GM19099 (cell line): ENCODE measurements around the gene UGT1A8.

Experiments used
- POLR2A ChIP-seq: IDR thresholded peaks from 3 replicates; pipeline ENCODE4 v1.6.1; 2011; ENCODE audit warnings: low read depth; ENCODE audit not compliant: insufficient read length; ENCODE audit errors: extremely low read depth

The UGT1A8 gene

DNA sequence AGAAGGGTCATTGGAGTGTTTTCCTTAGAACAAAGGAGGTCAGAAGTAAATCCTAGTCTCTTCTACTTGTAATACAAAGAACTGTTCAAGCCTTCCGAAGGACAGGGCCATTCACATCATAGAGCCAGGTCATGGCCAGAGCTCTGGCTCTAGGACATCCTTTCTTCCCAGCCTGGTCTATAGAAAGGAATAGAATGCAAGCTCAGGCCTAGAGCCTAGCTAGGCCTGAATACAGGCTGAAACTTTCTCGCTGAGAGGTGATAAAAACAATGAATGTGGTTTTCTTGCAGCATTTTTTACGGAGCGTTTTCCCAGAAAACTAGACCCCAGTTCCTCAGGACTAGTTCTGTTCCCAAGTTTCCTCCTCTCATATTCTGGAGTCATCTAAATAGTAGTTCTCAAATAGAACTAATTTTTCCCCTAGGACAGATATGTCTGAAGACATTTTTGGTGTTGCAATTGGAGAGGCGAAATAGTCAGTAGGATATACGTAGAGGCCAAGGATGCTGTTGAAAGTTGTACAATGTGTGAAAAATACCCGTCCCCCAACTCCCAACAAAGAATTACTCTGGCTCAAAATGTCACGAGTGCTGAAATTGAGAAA lies 82.1 kb downstream of the UGT1A8 start:
- no peak for TF ChIP-seq POLR2A

DNA sequence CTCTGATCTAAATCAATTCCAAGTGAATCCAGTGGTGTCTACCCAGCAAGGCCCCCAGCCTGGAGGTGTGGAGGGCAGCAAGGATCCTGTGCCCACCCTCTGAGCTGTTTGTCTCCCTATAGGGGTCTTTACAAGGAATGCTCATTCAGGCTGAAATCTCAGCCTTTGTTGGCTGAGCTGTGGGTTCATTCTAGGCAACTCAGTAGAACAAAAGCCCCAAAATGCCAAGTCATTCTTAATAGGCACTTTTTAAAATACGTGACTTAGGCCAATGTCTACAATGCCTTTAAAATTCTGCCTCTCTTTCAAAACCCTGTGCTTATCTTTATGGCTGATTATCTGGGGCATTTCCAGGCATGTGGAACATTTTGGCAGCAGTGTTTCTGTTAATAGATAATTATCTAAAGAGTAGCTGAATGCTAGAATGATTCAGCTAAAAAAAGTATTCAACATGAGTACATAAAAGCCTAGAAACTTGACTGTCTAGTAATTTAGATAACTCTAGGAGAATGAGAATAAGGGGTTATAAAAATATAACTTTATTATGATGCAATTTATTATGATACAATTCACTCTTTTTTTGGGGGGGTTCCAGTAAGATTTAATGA lies 82.7 kb downstream of the UGT1A8 start:
- TF ChIP-seq POLR2A: no peak

DNA sequence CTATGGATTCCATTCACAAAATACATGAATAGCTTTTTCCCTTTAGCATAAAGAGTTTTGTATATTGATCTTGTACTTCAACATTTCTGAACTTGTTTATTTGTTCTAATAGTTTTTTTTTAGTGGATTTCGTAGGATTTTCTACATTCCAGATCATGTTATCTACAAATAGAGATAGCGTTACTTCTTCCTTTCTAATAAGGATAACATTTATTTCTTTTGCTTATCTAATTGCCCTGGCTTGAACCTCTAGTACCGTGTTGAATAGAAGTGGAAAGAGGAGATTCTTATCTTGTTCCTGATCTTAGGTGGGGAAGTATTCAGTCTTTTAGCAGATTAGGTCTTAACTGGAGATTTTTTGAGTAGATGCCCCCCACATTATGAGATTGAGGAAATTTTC lies 84.8 kb downstream of the UGT1A8 start:
- no peak for TF ChIP-seq POLR2A

DNA sequence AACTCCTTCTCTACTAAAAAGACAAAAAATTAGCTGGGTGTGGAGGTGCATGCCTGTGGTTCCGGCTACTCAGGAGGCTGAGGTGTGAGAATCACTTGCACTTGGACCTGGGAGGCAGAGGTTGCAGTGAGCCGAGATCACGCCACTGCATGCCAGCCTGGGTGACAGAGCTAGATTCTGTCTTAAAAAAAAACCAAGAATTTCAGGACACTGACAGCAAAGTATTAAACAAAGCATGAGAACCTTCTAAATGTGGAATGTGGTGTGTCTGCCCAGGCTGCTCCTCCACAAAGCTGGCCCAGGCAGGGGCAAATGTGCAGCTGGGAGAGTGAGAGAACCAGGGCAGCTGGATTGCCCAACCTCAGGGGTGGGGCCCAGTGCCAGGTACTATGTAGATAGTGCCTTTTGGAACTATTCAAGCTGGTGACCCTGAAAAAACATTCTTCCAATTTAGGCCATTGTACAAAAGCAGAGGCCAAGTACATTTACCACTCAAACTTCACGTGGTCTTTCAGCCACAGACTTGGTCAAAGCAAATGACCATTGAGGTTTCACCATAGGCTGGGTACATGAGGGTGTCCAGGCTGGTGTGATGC lies 88.6 kb downstream of the UGT1A8 start:
- TF ChIP-seq POLR2A: no peak

DNA sequence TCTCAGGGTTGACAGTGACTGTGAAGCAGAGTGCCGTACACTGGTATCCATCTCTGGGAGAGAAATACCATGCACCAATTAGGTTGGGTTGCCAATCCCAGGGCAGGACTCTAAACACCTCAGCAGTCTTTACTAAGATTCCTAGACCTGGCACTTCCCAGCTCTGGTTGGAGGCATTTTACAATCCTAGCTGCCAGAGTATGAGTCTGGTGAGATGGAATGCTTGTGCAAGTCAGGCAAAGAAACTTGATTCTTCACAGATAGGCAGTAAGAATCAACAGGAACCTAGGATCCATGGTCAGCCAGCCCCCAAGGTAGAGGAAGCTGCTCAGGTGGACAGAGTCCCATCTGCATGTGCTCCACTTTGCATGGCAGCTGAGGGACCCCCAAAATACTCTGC lies 89.3 kb downstream of the UGT1A8 start:
- no peak for TF ChIP-seq POLR2A

DNA sequence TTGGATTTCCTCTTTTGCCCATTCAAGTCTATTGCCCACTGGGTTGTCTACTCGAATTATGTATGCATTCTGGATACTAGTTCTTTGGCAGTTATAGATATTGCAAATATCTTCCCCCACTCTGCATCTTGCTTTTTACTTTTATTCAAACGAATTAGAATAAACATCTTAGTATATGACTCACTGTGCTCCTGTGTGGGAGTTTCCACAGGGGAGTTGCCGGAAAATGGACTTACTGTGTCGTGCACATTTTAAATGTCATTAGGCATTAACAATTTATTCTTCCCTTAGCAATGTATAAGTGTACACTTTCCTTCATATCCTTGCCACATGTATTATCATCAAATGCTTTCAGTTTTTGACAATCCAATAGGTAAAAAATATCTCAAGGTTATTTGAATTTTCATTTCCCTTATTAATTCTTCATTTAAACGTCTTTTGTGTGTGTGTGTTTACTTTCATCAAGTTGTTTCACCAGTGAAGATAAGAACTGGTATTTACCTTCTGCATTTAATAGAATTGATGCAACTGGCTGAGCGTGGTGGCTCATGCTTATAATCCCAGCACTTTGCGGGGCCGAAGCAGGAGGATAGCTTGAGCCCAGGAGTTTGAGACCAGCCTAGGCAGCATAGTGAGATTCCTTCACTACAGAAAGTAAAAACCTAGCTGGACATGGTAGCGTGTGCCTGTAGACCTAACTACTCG lies 90.7 kb downstream of the UGT1A8 start:
- TF ChIP-seq POLR2A: no peak

DNA sequence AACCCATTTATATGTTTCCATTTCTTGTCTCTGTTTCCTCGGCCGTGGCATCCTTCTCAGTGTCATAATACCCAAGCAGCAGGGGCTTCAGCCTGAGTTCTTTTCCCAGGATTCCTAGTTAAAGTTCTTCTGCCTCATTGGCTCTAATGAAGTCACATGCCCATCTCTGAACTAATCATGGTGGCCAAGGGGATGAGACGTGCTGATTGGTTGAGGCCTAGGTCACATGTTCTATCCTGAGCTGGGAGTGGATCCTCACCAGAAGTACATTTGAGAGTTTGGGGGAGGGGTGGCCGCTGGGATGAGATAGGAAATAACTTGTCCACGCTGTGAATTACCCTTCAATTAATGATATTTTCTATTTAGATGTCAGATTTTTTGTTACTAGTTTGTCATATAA lies 91.5 kb downstream of the UGT1A8 start:
- TF ChIP-seq POLR2A: no peak

DNA sequence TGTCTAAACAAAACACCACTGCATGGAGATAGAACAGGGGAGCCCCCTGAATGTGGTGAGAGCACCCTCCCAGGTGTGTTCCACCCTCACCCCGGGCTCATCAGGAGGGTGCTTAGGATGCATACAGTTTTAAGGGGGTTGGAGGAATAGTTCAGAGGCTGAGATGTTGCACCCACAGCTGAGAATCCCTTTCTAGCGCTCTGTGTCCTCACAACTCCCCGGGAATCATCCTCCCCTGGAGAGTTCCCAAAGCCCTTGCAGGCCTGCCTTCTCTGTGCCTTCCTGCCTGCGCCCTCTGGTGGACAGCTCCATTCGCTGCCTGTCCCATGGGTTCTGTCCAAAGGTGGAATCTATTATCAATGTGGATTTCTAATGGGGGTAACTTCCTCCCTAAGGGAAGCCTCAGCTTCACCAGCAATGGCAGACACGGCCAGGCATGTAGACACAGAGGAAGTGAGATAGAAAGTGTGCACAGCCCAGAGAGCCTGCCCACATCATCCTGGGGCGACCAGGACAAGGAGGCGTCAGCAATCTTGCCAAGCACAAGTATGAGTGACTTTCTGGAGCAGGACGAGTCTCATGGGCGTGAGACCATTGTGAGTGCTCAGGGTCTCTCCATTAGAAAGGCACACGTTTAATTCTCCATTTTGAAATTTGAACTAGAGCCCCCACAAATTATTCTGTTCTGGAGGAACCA lies 94.0 kb downstream of the UGT1A8 start:
- no peak for TF ChIP-seq POLR2A

DNA sequence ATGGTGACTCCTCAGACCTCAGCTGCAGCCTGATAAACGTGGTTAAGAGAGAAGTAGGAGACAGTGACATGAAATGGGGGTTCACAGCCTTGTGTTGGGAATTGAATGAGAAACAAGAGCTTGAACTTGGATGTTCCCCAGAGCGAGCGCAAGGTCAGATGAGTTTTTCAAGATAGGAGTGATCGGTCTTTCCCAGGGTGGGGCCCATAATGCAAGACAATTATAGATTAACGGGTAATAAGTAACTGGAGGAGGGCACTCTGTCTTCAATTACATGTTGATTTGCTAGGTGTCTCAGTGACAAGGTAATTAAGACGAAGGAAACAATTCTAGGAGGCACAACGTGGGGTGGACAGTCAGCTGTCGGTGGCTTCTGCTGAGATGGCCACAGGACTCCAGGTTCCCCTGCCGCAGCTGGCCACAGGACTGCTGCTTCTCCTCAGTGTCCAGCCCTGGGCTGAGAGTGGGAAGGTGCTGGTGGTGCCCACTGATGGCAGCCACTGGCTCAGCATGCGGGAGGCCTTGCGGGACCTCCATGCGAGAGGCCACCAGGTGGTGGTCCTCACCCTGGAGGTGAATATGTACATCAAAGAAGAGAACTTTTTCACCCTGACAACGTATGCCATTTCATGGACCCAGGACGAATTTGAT lies 95.3 kb downstream of the UGT1A8 start, which contains the start of gene UGT1A5:
Gene UGT1A5 (plus strand): TSS at position 297 of the 651 bp plus-strand sequence. CDS start 85 bp downstream, at position 382.
- TF ChIP-seq POLR2A: no peak

DNA sequence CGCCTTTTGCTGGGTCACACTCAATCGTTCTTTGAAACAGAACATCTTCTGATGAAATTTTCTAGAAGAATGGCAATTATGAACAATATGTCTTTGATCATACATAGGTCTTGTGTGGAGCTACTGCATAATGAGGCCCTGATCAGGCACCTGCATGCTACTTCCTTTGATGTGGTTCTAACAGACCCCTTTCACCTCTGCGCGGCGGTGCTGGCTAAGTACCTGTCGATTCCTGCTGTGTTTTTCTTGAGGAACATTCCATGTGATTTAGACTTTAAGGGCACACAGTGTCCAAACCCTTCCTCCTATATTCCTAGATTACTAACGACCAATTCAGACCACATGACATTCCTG lies 95.8 kb downstream of the UGT1A8 start:
- no peak for TF ChIP-seq POLR2A

DNA sequence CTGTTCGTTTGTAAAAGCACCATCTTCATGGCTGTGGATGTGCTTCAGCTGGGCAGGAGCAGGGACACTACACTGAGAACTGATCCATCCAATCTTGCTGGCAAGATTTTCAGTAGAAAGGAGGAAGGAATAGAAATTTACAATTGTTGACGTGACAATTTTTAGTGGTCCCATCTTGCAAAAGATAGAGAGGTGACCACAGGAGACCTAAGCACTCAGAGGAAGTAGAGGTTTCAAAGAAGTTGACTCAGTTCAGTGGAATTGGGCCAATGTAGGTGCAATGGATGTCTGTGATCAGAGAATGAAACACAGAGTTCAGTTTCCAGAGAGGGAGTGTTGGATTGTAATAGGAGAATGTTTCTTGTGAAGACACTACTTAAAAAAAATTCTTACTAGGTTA lies 96.7 kb downstream of the UGT1A8 start:
- no peak for TF ChIP-seq POLR2A

DNA sequence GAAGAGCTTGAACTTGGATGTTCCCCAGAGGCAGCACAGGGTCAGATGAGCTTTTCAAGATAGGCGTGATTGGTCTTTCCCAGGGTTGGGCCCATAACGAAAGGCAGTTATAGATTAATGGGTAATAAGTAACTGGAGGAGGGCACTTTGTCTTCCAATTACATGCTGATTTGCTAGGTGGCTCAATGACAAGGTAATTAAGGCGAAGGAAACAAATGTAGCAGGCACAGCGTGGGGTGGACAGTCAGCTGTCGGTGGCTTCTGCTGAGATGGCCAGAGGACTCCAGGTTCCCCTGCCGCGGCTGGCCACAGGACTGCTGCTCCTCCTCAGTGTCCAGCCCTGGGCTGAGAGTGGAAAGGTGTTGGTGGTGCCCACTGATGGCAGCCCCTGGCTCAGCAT lies 101.1 kb downstream of the UGT1A8 start, which contains the start of gene UGT1A4:
Gene UGT1A4 (plus strand): TSS at position 185 of the 400 bp plus-strand sequence. CDS start 85 bp downstream, at position 270.
- no peak for TF ChIP-seq POLR2A

DNA sequence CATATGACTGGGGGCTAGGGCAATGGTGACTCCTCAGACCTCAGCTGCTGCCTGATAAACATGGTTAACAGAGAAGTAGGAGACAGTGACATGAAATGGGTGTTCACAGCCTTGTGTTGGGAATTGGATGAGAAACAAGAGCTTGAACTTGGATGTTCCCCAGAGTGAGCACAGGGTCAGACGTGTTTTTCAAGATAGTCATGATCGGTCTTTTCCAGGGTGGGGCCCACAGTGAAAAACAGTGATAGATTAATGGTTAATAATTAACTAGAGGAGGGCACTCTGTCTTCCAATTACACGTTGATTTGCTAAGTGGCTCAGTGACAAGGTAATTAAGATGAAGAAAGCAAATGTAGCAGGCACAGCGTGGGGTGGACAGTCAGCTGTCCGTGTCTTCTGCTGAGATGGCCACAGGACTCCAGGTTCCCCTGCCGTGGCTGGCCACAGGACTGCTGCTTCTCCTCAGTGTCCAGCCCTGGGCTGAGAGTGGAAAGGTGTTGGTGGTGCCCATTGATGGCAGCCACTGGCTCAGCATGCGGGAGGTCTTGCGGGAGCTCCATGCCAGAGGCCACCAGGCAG lies 111.4 kb downstream of the UGT1A8 start, which contains the start of gene UGT1A3:
Gene UGT1A3 (plus strand): TSS at position 320 of the 579 bp plus-strand sequence. CDS start 85 bp downstream, at position 405.
- TF ChIP-seq POLR2A: no peak

DNA sequence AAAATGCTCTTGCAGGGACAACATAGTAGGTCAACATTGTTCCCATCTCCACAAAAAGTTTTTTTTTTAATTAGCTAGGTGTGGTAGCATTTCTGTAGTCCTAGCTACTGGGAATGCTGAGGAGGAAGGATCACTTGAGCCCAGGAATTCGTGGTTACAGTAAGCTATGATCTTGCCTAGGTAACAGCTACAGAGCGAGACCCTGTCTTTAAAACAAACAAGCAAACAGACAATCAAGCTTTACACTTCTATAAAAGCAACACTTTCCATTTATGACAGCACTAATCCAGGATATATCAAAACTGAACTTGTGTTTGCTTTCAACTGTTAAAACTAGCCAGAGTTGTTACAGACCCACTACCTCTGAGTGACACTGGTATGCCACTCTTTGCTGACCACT lies 123.4 kb downstream of the UGT1A8 start:
- TF ChIP-seq POLR2A: no peak
